ENCODE results near the gene KCNMA1.

- no peak for TF ChIP-seq POLR2A (IDR thresholded peaks at IDR 0.05)
- TF ChIP-seq CTCF (IDR thresholded peaks at IDR 0.05): no peak
These were observed 162.1 kb downstream of the KCNMA1 start for GRCh38 chr10:77475522-77475921.
